Medulla oblongata (tissue), 1 donor: ENCODE data around the gene BAZ1A.
"Not testable (repeated sequence)": the region's sequence is repeated elsewhere in the genome, so short reads cannot be mapped to it uniquely, and the experiment has no call there.

Source experiments
- DNase-seq: peaks from one replicate; pipeline ENCODE4 v3.0.0-alpha.2; 2015; ENCODE audit errors: extremely low spot score

The BAZ1A gene

DNA sequence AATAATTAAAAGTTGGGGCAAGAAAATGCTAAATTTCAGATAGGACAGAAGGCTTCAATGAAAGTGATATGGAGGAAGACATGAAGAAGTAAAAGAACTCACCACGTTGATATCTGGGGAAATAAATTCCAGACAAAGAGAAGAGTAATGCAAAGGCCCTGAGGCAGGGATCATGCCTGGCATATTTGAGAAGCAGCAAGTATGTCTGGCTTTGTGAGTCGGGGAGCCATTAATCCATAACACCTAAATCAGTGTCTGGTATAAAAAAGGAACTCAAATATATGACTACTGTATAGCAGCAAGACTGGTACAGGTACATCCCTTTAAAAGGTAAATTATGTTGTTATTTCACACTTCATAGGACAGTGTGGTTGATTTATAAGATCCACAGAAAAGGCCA lies 16.4 kb downstream of the BAZ1A start:
- DNase-seq, result no peak

DNA sequence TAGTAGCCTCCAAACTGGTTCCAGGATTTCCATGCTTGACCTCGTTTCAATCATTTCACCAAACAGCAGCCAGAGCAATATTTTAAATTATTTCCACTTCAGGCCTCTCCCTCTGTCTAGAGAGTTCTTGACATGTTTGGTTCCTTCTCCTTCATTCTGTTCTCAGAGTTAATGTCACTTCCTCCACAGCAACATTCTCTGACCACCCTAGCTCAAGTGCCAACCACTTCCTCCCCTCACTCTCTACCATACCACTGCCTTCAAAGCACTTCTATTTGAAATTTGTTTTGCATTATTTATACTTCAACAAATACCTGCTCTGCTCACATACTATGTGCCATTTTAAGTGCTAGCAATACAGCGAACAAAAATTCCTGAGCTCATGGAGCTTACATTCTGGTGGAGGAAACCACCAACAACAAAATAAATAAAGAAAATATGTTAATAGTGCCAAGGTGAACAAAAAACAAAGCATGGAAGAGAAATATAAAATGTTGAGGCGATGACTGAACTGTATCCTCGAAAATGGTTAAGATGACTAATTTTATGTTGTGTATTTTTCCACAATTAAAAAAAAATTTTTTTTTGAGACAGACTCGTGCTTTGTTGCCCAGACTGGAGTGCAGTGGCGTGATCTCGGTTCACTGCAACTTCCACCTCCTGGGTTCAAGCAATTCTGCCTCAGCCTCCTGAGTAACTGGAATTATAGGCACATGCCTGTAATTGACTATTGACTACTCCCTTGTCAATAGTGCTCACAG lies 17.3 kb downstream of the BAZ1A start:
- no peak for DNase-seq

DNA sequence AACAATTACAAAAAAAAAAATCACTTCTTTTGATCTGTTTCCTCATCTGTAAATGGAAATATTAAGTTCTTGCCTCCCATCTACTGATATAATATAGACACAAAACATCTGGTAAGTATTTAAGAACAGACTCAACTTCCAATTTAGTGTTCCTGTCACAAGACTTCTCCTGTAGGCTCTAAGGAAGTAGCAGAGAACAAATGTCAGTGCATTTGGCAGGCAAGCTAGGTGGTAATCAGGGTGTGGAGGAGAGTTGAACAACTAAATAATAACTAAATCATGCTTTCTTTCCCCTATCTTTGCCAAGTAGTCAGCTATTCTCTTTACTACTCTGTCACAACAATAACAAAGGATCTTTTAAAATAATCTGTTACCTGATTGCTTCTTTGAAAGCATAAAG lies 22.1 kb downstream of the BAZ1A start:
- DNase-seq, result no peak

DNA sequence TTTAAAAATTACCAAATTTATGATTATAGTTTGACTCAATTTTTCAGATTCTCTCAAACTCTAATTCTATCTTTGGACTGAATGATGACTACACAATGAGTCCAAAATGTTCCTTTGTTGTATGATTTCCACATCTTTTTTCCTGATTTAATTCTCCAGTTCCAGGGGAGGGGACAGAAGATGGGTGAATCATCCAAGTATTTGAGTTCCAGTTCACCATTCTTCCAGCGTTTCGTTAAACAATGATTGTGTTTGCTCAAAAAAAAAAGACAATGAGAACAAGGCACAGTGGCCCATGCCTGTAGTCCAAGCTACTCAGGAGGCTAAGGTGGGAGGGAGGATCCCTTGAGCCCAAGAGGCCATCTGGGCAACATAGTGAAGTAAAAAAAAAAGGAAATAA lies 23.8 kb downstream of the BAZ1A start:
- DNase-seq, result no peak

DNA sequence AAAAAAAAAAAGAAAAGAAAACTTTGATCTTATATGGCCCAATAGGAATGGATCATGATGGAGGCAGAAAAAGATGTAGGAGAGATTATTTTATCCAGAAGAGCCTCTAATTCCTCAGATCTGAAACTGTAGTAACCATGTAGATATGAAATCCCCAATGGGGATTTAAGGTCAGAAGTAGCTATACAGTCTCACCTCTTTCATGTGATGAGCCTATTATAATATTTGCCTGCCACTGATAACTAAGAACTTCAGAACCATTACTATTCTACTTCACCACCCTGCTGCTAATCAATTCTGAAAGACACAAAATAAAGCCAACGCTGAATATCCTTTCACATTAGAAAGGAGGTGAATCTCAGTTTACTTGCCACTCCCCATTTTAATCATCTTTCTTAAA lies 29.3 kb downstream of the BAZ1A start:
- no peak for DNase-seq

DNA sequence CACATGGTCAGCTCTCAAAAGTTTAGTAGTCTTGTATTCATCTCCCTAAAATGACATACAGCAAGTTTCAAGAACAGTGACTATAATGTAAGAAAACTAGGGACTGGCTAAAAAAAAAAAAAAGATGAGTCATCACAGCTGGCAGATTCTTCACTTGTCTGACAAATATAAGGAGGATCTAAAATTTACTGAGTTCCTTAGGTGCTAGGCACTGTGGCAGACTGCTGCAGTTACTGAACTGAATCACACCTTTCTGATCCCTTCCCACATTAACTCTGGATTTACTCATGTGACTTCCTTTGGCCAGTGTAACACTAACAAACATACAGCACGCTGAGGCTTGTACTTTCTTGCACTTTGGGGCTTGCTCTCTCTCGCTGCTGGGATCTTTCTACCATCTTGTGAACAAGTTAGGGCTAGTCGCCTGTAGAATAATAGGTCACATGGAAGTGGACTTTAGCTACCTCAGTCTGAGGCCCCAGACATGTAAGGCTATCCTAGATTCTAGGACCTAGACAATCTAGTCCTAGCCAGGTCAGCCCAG lies 32.1 kb downstream of the BAZ1A start:
- DNase-seq, result peak; percentile 15

DNA sequence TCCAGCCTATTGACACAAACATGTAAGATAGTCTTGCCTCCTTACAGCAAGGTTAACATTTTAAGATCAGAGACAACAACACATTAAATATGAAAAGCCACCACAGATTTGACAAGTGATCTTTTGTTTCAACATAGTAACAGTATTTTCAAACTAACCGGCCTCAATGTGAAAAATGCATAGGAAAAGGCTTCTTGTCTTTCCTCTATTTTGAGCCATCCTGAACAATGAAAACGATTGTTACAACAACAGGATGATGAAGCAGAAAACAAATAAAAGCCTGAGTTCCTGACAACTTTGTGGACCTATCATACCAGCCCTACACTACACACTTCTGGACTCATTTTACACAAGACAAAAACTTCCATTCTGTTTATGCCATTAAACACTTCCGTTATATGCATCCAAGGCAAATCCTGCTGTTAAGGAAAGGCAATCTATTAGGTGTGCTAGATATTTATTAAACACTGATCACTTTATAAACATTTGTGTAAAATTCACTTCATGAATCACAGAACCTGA lies 37.3 kb downstream of the BAZ1A start:
- peak; percentile 66 for DNase-seq

DNA sequence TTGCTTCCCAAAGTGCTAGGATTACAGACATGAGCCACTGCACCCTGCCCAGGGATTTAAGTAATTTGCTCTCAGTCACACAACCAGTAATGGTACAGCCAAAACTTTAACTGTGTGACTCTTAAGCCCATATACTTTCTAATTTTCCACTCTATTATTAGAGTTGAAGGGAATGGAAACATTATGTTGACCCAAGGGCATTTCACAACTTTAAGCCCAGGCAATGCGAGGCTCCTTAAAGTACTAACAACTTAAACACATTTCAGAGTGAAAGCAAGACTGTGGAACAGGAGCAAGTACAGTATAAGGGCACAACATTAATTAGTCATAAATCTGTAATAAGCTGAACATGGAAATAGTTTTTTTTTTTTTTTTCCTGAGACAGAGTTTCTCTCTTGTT lies 39.8 kb downstream of the BAZ1A start:
- no peak for DNase-seq

DNA sequence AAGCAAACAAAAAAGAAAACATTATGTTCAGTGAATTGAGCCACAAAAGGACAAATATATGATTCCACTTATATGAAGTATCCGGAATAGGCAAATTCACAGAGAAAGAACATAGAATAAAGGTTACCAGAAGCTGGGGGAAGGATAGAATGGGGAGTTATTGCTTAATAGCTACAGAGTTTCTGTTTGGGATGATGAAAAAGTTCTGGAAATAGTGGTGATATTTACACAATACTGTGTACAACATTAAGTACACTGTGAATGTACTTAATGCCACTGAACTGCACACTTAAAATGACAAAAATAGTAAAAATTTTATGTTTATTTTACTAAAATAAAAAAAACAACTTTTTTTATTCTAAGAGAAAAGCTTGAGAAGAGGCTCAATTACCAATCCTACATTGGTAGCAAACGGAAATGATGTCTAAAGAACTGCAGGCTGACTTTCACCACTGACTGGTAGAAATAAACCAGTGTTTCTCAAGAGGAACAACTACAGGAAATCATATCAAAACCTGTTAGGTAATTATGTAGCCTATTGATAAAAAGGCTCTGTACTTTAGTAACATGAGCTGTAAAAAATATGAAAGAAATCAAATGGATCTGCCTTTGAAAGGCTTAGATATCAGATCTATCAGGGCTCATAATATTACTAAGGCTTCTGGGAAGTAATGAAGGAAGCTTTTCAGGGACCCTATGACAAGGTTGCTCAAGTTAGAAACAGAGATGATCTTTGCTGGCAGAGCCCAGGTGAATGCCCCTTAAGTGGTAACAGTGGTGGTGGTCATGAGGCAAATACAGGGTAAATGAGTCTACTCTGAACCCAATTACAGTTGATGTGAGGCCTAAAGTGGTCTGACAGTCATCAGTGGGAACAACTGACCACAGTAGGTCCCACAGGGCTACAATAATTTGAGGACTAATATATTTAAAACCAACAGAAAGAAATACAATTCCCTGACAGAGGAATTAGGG lies 41.3 kb downstream of the BAZ1A start:
- no peak for DNase-seq

DNA sequence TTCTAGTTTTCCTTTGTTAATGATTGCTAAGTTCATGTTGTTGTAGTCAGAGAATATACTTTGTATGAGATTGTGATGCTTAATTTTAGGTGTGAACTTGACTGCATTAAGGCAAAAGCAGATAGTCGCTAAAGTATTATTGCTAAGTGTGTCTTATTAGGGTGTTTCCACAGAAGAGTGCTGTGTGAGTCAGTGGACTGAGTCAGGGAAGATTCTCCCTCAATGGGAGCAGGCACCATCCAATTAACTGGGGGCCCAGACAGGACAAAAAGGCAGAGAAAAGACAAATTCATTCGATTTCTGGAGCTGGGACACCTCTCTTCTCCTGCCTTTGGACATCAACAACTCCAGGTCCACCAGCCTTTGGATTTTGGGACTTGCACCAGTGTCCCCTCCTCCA lies 48.5 kb downstream of the BAZ1A start:
- DNase-seq, result no peak

DNA sequence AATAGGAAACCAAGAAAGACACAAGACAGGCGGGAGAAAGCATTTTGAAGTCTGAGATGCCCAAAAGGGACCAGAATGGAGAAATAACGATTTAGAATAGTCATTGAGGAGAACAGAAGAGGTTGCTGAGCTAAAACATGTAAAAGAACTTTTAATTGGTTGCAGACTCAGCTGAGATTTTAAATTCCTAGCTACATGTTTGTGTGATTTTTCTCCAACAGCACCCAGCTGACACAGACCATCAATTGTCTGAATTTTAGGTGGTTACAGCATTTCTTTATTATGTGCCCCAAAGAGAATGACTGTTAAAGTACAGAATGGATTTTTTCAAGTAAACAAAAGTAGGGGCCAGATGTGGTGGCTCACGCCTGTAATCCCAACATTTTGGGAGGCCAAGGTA lies 50.3 kb downstream of the BAZ1A start:
- DNase-seq, result no peak

DNA sequence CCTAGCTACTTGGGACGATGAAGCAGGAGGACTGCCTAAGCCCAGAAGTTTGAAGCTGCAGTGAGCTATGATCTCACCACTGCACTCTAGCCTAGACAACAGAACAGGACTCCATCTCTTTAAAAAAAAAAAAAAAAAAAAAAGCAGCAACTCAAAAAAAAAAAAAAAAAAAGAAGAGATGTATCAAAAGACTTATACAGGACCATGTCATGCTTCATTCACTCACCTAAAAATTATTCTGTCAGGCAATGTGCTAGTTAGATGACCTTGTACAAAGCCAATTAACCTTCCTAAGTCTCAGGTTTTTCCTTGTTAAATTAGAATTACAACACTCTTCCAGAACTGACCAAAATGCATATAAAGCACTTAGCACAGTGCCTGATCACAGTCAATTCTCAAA lies 50.9 kb downstream of the BAZ1A start:
- no peak for DNase-seq

DNA sequence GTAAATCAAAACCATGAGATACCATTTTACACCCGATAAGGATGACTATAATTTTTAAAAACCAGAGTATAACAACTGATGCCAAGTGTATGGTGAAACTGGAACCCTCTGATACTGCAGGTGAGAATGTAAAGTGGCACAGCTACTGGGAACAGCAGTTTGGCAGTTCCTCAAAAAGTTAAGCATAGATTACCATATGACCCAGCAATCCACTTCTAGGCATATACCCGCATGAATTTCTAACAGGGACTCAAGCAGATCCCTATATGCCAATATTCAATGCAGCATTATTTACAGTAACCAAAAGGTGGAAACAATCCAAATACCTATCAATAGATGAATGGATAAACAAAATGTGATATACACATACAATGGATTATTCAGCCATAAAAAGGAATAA lies 57.4 kb downstream of the BAZ1A start:
- no peak for DNase-seq

DNA sequence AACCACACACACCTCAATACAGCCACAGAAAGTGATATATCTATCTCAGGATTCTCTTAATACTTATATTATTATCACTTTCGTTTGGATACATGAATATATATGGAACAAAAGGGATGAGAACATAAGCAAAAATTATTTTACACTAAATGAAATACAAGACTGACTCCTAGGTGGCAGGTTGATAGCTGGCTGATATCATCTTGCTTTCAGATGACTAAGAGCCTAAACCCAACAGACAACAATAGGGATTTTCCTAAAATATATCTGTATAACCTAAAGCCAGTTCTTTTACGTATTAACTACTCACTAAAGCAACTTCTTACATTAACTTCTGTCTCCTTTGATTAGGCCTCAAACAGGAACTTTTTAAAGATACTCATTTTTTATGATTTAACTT lies 65.1 kb downstream of the BAZ1A start:
- DNase-seq, result no peak

DNA sequence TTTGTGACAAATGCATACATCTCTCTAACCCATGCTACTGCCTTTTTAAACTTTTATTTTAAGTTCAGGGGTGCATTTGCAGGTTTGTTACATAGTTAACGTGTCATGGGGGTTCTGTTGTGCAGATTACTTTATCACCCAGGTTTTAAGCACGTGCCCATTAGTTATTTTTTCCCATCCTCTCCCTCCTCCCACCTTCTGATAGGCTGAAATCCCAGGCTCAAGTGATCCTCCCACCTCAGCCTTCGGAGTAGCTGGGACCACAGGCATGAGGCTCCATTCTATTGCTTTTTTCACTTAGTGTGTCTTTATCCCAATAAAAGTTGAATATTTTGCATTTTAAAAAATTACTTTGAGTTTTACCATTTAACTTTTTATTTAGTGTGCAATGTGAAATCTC lies 68.9 kb downstream of the BAZ1A start:
- no peak for DNase-seq

DNA sequence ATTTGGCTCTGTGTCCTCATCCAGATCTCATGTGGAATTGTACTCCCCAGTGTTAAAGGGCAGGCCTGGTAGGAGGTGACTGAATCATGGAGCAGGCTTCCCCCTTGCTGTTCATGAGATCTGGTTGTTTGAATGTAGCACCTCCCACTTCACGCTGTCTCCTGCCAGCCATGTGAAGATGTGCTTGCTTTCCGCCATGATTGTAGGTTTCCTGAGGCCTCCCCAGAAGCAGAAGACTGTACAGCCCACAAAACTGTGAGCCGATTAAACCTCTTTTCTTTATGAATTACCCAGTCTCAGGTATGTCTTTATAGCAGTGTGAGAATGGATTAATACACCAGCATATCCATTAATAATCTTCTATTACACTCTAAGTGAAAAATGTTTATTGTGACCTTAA lies 70.2 kb downstream of the BAZ1A start:
- no peak for DNase-seq

DNA sequence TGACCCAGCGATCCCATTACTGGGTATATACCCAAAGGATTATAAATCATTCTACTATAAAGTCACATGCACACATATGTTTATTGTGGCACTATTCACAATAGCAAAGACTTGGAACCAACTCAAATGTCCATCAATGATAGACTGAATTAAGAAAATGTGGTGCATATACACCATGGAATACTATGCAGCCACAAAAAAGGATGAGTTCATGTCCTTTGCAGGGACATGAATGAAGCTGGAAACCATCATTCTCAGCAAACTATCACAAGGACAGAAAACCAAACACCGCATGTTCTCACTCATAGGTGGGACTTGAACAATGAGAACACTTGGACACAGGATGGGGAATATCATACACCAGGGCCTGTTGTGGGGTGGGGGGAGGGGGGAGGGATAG lies 76.3 kb downstream of the BAZ1A start:
- DNase-seq, result not testable (repeated sequence)

DNA sequence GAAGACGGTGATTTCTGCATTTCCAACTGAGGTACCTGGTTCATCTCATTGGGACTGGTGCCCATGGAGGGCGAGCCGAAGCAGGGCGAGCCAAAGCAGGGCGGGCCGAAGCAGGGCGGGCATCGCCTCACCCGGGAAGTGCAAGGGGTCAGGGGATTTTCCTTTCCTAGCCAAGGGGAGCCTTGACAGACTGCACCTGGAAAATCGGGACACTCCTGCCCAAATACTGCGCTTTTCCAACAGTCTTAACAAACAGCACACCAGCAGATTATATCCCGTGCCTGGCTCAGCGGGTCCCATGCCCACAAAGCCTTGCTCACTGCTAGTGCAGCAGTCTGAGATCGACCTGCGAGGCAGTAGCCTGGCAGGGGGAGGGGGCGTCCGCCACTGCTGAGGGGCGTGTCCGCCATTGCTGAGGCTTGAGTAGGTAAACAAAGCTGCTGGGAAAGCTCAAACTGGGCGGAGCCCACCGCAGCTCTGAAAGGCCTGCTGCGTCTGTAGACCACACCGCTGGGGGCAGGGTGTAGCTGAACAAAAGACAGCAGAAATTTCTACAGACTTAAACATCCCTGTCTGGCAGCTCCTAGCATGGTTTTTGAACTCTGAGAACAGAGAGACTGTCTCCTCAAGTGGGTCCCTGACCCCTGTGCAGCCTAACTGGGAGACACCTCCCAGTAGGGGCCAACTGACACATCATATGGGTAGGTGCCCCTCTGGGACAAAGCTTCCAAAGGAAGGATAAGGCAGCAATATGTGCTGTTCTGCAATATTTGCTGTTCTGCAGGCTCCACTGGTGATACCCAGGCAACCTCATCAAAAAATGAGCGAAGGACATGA lies 77.2 kb downstream of the BAZ1A start:
- no peak for DNase-seq

DNA sequence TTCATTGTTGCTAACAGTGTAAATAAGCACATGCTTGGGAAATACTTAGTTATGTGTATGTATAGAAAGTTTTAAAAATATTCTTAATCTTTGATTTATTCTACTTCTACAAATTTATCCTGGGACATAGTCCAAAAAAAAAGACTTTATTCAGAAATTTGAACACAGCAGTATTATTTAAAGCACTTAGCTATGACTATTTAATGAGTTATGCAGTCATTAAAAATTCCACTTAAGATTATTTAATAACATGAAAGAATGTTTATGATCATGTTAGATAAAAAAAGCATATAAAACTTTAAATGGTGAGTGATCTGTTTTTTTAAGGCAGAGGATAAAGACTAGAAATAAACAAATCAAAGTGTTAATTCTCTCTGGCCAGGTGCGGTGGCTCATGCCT lies 78.3 kb downstream of the BAZ1A start:
- no peak for DNase-seq

DNA sequence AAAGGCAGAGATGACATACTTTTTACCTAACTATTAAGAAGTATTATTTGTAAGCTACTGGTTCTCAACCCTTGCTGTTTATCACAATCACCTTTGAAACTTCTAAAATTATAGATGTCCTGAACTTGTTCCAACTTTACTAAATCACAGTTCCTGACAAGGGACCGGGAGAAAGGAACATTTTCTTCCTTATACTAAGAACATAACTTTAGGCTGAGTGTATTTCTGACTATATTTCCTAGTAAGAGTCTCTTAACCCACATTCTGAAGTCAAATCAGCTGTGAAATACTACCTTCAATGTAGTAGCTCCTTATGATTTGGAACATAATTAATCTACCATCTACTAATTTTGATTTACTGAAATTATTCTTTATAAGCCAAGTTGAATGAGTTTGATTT lies 80.2 kb downstream of the BAZ1A start:
- DNase-seq, result no peak

DNA sequence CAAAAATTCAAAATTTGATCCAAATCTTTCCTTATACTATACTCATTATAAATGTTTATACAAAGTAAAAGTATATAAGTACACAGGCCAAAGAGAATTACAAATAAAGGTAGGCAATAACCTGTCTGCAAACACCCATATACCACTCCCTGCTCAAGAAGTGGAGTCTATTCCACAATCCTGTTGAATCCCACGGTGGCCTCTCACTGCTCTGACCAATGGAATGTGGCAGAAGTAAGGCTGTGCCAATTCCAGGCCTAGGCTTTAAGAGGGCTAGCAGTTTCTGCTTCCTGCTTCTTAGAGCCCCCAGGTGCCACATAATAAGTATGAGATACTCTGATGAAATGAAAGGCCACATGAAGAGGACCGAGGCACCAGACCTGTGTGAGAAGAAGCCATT lies 80.9 kb downstream of the BAZ1A start:
- no peak for DNase-seq

DNA sequence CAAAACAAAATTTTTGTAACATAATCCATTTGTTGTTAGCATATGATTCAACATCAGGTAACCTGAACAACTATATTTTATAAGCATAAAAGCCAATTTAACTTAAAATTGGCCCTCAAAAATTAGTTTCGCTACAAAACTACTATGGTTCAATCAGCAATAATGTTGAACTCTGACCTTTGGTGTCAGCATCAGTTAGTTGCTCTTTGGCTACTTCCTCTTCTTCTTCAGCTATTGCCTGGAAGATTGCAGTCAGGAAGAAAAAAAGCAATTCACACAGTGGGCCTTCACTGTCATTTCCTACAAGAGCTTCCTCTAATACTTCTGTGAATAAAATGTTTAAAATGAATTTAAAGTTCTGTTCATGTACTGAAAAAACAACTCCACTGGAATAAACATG lies 82.6 kb downstream of the BAZ1A start:
- no peak for DNase-seq
